DND-41 (cell line): ENCODE results near the gene RIT2.

ENCODE experiments used
- EZH2 ChIP-seq: IDR thresholded peaks from 3 replicates; pipeline ENCODE4 v1.6.1; 2012; ENCODE audit warnings: borderline replicate concordance, low read depth, mild to moderate bottlenecking, moderate library complexity, low read length, inconsistent platforms; ENCODE audit not compliant: severe bottlenecking
- TF ChIP-seq, protein P1 (sequence below): IDR thresholded peaks from 2 replicates; pipeline ENCODE4 v1.5.1; 2012; ENCODE audit warnings: borderline replicate concordance, low read length, moderate library complexity, mild to moderate bottlenecking; ENCODE audit not compliant: poor library complexity, severe bottlenecking; ENCODE audit errors: extremely low read depth

DNA sequence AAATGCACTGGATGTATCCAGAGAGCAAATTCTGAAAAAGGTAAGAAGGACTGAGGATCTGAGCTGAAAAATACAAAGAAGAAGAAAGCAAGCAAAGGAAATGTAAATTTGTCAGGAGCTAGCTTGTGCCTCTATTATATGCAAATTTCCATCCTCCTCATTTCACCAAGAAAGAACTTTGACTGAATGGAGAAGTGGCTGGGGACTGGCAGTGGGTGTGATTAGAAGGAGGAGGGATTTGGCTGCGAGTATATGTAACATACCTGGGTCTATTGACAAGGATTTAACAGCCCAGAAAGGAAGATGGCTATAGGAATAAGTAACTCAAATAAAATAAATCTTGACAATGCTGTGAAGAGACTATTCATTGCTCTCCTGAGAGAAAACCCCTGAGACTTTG, 19.4 kb upstream of the RIT2 start:
- TF ChIP-seq, protein P1, sequence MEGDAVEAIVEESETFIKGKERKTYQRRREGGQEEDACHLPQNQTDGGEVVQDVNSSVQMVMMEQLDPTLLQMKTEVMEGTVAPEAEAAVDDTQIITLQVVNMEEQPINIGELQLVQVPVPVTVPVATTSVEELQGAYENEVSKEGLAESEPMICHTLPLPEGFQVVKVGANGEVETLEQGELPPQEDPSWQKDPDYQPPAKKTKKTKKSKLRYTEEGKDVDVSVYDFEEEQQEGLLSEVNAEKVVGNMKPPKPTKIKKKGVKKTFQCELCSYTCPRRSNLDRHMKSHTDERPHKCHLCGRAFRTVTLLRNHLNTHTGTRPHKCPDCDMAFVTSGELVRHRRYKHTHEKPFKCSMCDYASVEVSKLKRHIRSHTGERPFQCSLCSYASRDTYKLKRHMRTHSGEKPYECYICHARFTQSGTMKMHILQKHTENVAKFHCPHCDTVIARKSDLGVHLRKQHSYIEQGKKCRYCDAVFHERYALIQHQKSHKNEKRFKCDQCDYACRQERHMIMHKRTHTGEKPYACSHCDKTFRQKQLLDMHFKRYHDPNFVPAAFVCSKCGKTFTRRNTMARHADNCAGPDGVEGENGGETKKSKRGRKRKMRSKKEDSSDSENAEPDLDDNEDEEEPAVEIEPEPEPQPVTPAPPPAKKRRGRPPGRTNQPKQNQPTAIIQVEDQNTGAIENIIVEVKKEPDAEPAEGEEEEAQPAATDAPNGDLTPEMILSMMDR: no peak
- TF ChIP-seq EZH2: no peak
